Measurements from ENCODE around the gene SPDL1. TPM values are rescaled to one million over a fixed set of nuclear protein-coding genes. Genes with fewer than 3 reads are reported as not detected.

The SPDL1 gene
- total and polyA plus RNA-seq, 2 experiments from 2014 or later, result 177 to 215 TPM

DNA sequence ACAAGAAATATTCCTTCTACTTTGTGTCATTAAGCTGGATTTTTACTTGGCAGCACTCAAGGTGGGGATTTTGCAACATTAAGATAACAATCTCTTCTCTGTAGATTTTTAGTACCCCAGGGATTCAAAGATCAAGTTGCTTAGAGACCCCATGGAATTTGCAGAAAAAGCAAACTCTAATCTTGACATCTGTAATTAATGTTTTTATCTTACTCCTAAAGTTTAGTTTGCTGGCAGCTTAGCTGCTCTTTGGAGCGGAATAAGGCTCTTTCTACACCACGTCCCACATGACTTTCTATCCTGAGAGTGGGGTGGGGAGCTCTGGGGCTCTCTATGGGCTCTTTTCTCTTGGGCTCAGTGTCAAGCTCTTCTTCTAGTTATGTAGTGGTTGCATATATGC lies 21.7 kb upstream of the SPDL1 start:
- no peaks in the 10 kb centered on the region for H3K9me3 ChIP-seq (ENCODE audit: low read depth)
- 41 to 43% methylated on average over 2 of the region's 2 CpGs for WGBS, 2 experiments (ENCODE audit: low coverage in 1 of 2, low lambda C conversion rate in 2 of 2, missing lambda C conversion rate in 2 of 2)
- H3K9me2 ChIP-seq (ENCODE audit: insufficient read depth), result no peaks in the 10 kb centered on the region
- no peak overlapping the region for H3K4me2 ChIP-seq (ENCODE audit: unreplicated experiment)
- in situ Hi-C loops (cut with MboI), result loop anchor here (10.0 to 25.0 kb wide), 3 partner anchors 577 to 1300 kb away; no protein-coding TSS in a partner anchor
- no peak overlapping the region for H2AFZ ChIP-seq
- H4K20me1 ChIP-seq (ENCODE audit: insufficient read depth), result no peaks in the 10 kb centered on the region
- no peaks in the 10 kb centered on the region for H3K27me3 ChIP-seq (replicated peaks; ENCODE audit: insufficient read depth)
- H3F3A ChIP-seq (ENCODE audit: insufficient read depth), result no peaks in the 10 kb centered on the region
- no peak overlapping the region for H3K27ac ChIP-seq
- no peaks in the 10 kb centered on the region for H3K36me3 ChIP-seq (ENCODE audit: low read depth)
- TF ChIP-seq EZH2phosphoT487 (IDR thresholded peaks at IDR 0.05; ENCODE audit: insufficient read depth, low read depth) (no peak), EZH2 (IDR thresholded peaks at IDR 0.05; ENCODE audit: insufficient read depth, poor library complexity, severe bottlenecking) (no peak)
- H3K79me2 ChIP-seq (ENCODE audit: insufficient read depth), result no peaks in the 10 kb centered on the region
- H3K4me3 ChIP-seq, result no peak overlapping the region
- no peak for DNase-seq
- H3K9ac ChIP-seq, result no peak overlapping the region
- no peaks in the 10 kb centered on the region for H3K4me1 ChIP-seq (ENCODE audit: insufficient read depth)

DNA sequence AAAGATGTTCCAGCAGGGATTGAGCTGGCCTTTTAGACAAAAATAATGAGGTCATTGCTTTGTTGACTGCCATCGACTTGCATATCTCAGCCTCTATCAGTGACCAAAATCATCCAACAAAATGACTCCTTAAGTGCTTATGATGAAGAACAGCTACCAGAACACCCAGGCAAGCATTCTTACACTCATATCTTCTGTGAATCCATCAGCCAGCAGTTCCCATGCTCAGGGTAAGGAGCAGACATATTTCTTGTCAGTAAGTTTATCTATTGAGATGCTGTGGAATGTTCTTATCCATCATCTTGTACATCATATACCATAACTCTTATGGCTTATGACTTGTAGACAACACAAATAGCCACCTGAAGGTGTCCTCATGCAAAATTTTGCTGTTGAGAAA lies 20.2 kb upstream of the SPDL1 start:
- Histone ChIP-seq H3K4me1 (ENCODE audit: insufficient read depth) (no peaks in the 10 kb centered on the region), H3K27me3 (replicated peaks; ENCODE audit: insufficient read depth) (no peaks in the 10 kb centered on the region), H3K4me2 (ENCODE audit: unreplicated experiment) (no peak overlapping the region), H3K9me3 (ENCODE audit: low read depth) (no peaks in the 10 kb centered on the region), H3K79me2 (ENCODE audit: insufficient read depth) (no peaks in the 10 kb centered on the region), H3K36me3 (ENCODE audit: low read depth) (no peaks in the 10 kb centered on the region), H3K27ac (no peak overlapping the region), H3K9ac (no peak overlapping the region), H3K9me2 (ENCODE audit: insufficient read depth) (no peaks in the 10 kb centered on the region), H4K20me1 (ENCODE audit: insufficient read depth) (no peaks in the 10 kb centered on the region), H3F3A (ENCODE audit: insufficient read depth) (no peaks in the 10 kb centered on the region), H2AFZ (no peak overlapping the region), H3K4me3 (no peak overlapping the region)
- no peak for DNase-seq
- in situ Hi-C loops (cut with MboI), result loop anchor here (10.0 to 25.0 kb wide), 3 partner anchors 579 to 1301 kb away; no protein-coding TSS in a partner anchor
- TF ChIP-seq EZH2phosphoT487 (IDR thresholded peaks at IDR 0.05; ENCODE audit: insufficient read depth, low read depth) (no peak), EZH2 (IDR thresholded peaks at IDR 0.05; ENCODE audit: insufficient read depth, poor library complexity, severe bottlenecking) (no peak)
- 77 to 79% methylated on average over 1 of the region's 1 CpG for WGBS, 2 experiments (ENCODE audit: low coverage in 1 of 2, low lambda C conversion rate in 2 of 2, missing lambda C conversion rate in 2 of 2)

DNA sequence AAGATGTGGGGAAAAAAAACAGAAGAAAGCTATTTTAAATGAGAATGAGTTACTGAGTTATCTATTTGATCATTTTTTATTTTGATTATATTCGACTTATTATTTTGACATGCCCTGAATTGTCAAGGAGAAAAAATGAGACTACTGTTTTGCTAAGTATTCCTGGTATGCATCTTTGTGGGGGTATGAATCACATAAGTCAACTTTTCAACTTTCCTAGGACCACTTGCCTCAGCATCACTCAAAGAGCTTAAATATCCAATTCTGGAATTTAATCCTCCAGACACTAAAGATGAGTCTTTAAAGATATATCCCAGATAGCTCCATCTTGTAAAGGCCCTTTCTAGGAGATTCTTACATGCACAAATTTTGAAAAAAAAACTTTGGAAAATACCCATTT lies 17.4 kb upstream of the SPDL1 start:
- DNase-seq, result no peak
- Histone ChIP-seq H3K79me2 (ENCODE audit: insufficient read depth) (no peaks in the 10 kb centered on the region), H2AFZ (no peak overlapping the region), H3K4me2 (ENCODE audit: unreplicated experiment) (no peak overlapping the region), H3K4me1 (ENCODE audit: insufficient read depth) (no peaks in the 10 kb centered on the region), H3K9ac (no peak overlapping the region), H3K4me3 (no peak overlapping the region), H3K9me2 (ENCODE audit: insufficient read depth) (no peaks in the 10 kb centered on the region), H3K36me3 (ENCODE audit: low read depth) (no peaks in the 10 kb centered on the region), H3K9me3 (ENCODE audit: low read depth) (no peaks in the 10 kb centered on the region), H3K27ac (no peak overlapping the region), H3K27me3 (replicated peaks; ENCODE audit: insufficient read depth) (no peaks in the 10 kb centered on the region), H3F3A (ENCODE audit: insufficient read depth) (no peaks in the 10 kb centered on the region), H4K20me1 (ENCODE audit: insufficient read depth) (no peaks in the 10 kb centered on the region)
- 39 to 40% methylated on average over 1 of the region's 1 CpG for WGBS, 2 experiments (ENCODE audit: low coverage in 1 of 2, low lambda C conversion rate in 2 of 2, missing lambda C conversion rate in 2 of 2)
- in situ Hi-C loops (cut with MboI), result loop anchor here (10.0 to 25.0 kb wide), 3 partner anchors 581 to 1304 kb away; no protein-coding TSS in a partner anchor
- TF ChIP-seq EZH2 (IDR thresholded peaks at IDR 0.05; ENCODE audit: insufficient read depth, poor library complexity, severe bottlenecking), result no peak
- no peak for TF ChIP-seq EZH2phosphoT487 (IDR thresholded peaks at IDR 0.05; ENCODE audit: insufficient read depth, low read depth)

DNA sequence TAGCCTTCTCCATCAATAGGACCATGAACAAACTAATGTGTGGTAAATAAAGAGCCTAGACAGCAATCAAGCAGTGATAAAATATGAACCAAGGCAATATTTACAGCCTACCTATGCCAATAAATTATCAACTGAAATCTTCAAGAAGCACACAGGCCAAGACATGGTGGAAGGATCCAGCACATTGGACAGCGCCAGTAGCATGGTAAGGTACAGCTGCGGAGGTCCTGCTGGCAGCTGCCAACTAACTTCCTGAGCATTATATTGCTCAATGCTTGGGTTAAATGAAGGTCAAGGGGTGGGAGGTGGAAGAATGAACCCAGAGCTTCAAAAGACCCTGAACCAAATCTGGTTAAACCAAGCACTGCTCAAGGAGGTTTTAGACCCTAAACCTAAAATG lies 16.5 kb upstream of the SPDL1 start:
- in situ Hi-C loops (cut with MboI), result loop anchor here (10.0 to 25.0 kb wide), 3 partner anchors 582 to 1305 kb away; no protein-coding TSS in a partner anchor
- no peak overlapping the region for H3K4me2 ChIP-seq (ENCODE audit: unreplicated experiment)
- H3K9me2 ChIP-seq (ENCODE audit: insufficient read depth), result no peaks in the 10 kb centered on the region
- no peaks in the 10 kb centered on the region for H3K36me3 ChIP-seq (ENCODE audit: low read depth)
- H3K79me2 ChIP-seq (ENCODE audit: insufficient read depth), result no peaks in the 10 kb centered on the region
- H3K9me3 ChIP-seq (ENCODE audit: low read depth), result no peaks in the 10 kb centered on the region
- no peaks in the 10 kb centered on the region for H4K20me1 ChIP-seq (ENCODE audit: insufficient read depth)
- peak; percentile 46 for DNase-seq
- WGBS, 2 experiments (ENCODE audit: low coverage in 1 of 2, low lambda C conversion rate in 2 of 2, missing lambda C conversion rate in 2 of 2), result 45 to 58% methylated on average over 2 of the region's 2 CpGs
- TF ChIP-seq EZH2phosphoT487 (IDR thresholded peaks at IDR 0.05; ENCODE audit: insufficient read depth, low read depth), result no peak
- TF ChIP-seq EZH2 (IDR thresholded peaks at IDR 0.05; ENCODE audit: insufficient read depth, poor library complexity, severe bottlenecking), result no peak
- H3K4me3 ChIP-seq, result no peak overlapping the region
- H3F3A ChIP-seq (ENCODE audit: insufficient read depth), result no peaks in the 10 kb centered on the region
- no peak overlapping the region for H3K9ac ChIP-seq
- no peak overlapping the region for H2AFZ ChIP-seq
- H3K27me3 ChIP-seq (replicated peaks; ENCODE audit: insufficient read depth), result no peaks in the 10 kb centered on the region
- H3K4me1 ChIP-seq (ENCODE audit: insufficient read depth), result no peaks in the 10 kb centered on the region
- H3K27ac ChIP-seq, result no peak overlapping the region
